ENCODE measurements around the gene AMOTL2. TPM values are rescaled to one million over a fixed set of nuclear protein-coding genes. Genes with fewer than 3 reads are reported as not detected.

AMOTL2 gene
- total RNA-seq, 1 donor from 2014 or later, result 156 TPM

- no peaks in the 10 kb centered on the region for H3K9me3 ChIP-seq
- no peaks in the 10 kb centered on the region for H3K36me3 ChIP-seq
- TF ChIP-seq CTCF (IDR thresholded peaks at IDR 0.05), result no peak
- peak overlapping the region in 1 of 2 donors; percentile 67 for H3K4me3 ChIP-seq
- peak in 1 of 2 donors; percentile 77 for DNase-seq (ENCODE audit: low spot score in 2 of 2)
- intact Hi-C loops (cut with DNase I), result loop anchor here (2.0 to 10.0 kb wide), 2 partner anchors 53 to 737 kb away; partner anchors contain the start of gene CDV3
- H3K27ac ChIP-seq, result peak overlapping the region; percentile 94 to 97
- H3K27me3 ChIP-seq, result no peaks in the 10 kb centered on the region
- peaks cover 27 to 65% of the 10 kb centered on the region in 2 donors for H3K4me1 ChIP-seq
Observed at GRCh38 chr3:134312072-134312872, 62.0 kb downstream of the AMOTL2 start.

- intact Hi-C loops (cut with DNase I), result loop anchor here (1.0 to 10.0 kb wide), 3 partner anchors 53 to 737 kb away; partner anchors contain the start of gene CDV3
- no peak for DNase-seq (ENCODE audit: low spot score in 2 of 2)
- no peaks in the 10 kb centered on the region for H3K36me3 ChIP-seq
Observed at GRCh38 chr3:134311693-134312071, 62.6 kb downstream of the AMOTL2 start.

GRCh38 chr3:134311265-134311664, 63.0 kb downstream of the AMOTL2 start:
- Histone ChIP-seq H3K27me3 (no peaks in the 10 kb centered on the region), H3K4me1 (peaks cover 20 to 55% of the 10 kb centered on the region in 2 donors), H3K4me3 (no peak overlapping the region), H3K36me3 (no peaks in the 10 kb centered on the region), H3K9me3 (no peaks in the 10 kb centered on the region), H3K27ac (peak overlapping the region; percentile 94 to 97)
- DNase-seq (ENCODE audit: low spot score in 2 of 2), result peak in 1 of 2 donors; percentile 84
- no peak for TF ChIP-seq CTCF (IDR thresholded peaks at IDR 0.05)
- intact Hi-C loops (cut with DNase I), result loop anchor here (1.0 to 10.0 kb wide), 2 partner anchors 62 to 736 kb away; partner anchors contain the start of gene CDV3

More at GRCh38 chr3:134311693-134312071, 62.6 kb downstream of the AMOTL2 start:
- H3K27ac ChIP-seq, result peak overlapping the region; percentile 94 to 97
- no peaks in the 10 kb centered on the region for H3K9me3 ChIP-seq
- H3K4me3 ChIP-seq, result no peak overlapping the region
- H3K4me1 ChIP-seq, result peaks cover 24 to 59% of the 10 kb centered on the region in 2 donors
- H3K27me3 ChIP-seq, result no peaks in the 10 kb centered on the region
- TF ChIP-seq CTCF (IDR thresholded peaks at IDR 0.05), result no peak

GRCh38 chr3:134309987-134310700, 64.1 kb downstream of the AMOTL2 start:
- no peaks in the 10 kb centered on the region for H3K9me3 ChIP-seq
- H3K4me1 ChIP-seq, result peaks cover 15 to 44% of the 10 kb centered on the region in 2 donors
- no peaks in the 10 kb centered on the region for H3K36me3 ChIP-seq
- no peak for DNase-seq (ENCODE audit: low spot score in 2 of 2)
- no peak for TF ChIP-seq CTCF (IDR thresholded peaks at IDR 0.05)
- no peak overlapping the region for H3K4me3 ChIP-seq
- peak overlapping the region; percentile 94 to 97 for H3K27ac ChIP-seq
- intact Hi-C loops (cut with DNase I), result loop anchor here (5.0 to 10.0 kb wide), 2 partner anchors 58 to 735 kb away; partner anchors contain the start of genes CDV3 and RYK
- H3K27me3 ChIP-seq, result no peaks in the 10 kb centered on the region

GRCh38 chr3:134308350-134308891, 65.8 kb downstream of the AMOTL2 start:
- intact Hi-C loops (cut with DNase I), result loop anchor here (1.0 to 5.0 kb wide), 2 partner anchors 56 to 166 kb away; partner anchors contain the start of gene RYK
- Histone ChIP-seq H3K27ac (peak overlapping the region; percentile 94 to 97), H3K27me3 (no peaks in the 10 kb centered on the region), H3K36me3 (no peaks in the 10 kb centered on the region), H3K9me3 (no peaks in the 10 kb centered on the region), H3K4me1 (peaks cover 4 to 26% of the 10 kb centered on the region in 2 donors), H3K4me3 (peak overlapping the region in 1 of 2 donors; percentile 27)
- TF ChIP-seq CTCF (IDR thresholded peaks at IDR 0.05), result peak; percentile 99 to 100 (median 99)
- DNase-seq (ENCODE audit: low spot score in 2 of 2), result peak in 1 of 2 donors; percentile 91

All from ascending aorta (tissue), 2 donors.